GM18502 (cell line): ENCODE results near the gene USP5.

ENCODE experiments used
- ATAC-seq: cut with Tn5 transposase; IDR thresholded peaks from one replicate; pipeline ENCODE4 v1.9.1; 2021; ENCODE audit warnings: mild to moderate bottlenecking; ENCODE audit not compliant: unreplicated experiment, poor library complexity

The USP5 gene, protein sequence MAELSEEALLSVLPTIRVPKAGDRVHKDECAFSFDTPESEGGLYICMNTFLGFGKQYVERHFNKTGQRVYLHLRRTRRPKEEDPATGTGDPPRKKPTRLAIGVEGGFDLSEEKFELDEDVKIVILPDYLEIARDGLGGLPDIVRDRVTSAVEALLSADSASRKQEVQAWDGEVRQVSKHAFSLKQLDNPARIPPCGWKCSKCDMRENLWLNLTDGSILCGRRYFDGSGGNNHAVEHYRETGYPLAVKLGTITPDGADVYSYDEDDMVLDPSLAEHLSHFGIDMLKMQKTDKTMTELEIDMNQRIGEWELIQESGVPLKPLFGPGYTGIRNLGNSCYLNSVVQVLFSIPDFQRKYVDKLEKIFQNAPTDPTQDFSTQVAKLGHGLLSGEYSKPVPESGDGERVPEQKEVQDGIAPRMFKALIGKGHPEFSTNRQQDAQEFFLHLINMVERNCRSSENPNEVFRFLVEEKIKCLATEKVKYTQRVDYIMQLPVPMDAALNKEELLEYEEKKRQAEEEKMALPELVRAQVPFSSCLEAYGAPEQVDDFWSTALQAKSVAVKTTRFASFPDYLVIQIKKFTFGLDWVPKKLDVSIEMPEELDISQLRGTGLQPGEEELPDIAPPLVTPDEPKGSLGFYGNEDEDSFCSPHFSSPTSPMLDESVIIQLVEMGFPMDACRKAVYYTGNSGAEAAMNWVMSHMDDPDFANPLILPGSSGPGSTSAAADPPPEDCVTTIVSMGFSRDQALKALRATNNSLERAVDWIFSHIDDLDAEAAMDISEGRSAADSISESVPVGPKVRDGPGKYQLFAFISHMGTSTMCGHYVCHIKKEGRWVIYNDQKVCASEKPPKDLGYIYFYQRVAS

DNA sequence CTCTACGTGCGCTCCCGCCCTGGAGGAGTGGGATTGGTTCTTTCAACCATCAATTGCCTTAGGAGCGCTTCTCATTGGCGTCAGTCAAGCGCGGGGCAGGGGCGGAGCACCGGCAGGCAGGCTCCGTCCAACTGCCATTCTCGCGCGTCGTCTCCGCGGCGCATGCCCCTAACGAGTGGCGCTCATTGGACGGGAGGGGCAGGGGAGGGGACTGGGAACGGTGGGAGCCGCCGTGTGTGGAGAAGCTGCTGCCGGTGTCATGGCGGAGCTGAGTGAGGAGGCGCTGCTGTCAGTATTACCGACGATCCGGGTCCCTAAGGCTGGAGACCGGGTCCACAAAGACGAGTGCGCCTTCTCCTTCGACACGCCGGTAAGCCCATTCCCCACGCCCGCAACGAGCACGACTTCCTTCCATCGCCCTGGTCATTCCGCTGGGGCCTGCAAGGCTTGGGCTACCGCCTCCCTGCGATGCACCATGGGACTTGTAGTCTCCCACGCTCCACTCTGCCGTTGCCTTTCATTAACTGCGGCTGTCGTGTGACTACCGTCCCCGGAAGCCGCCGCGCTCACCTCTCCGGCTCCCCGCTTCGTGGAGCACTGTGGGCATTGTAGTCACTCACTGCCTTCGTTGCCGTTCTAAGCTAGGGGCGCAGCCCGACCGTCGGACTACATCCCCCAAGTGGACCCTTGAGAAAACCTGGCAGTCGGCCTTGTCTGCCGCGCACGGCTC, at the start of gene USP5:
Gene USP5, plus strand, starts transcription at position 230 of the 730 bp plus-strand sequence. Its CDS starts 30 bp downstream, at position 260.
- ATAC-seq, result peak; percentile 70

DNA sequence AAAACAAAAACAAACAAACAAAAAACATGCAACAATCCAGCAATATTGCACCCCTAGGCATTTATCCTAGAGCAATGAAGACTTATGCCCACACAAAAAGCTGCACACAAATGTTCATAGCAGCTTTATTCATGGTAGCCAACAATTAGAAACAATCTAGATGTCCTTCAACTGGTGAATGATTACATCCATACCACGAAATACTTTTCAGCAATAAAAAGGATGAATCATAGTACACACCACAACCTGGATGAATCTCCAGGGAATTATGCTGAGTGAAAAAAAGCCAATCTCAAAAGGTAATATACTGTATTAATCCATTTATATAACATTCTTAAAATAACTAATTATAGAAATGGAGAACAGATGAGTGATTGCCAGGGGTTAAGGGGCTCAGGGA, 44.8 kb upstream of the USP5 start:
- ATAC-seq, result no peak

DNA sequence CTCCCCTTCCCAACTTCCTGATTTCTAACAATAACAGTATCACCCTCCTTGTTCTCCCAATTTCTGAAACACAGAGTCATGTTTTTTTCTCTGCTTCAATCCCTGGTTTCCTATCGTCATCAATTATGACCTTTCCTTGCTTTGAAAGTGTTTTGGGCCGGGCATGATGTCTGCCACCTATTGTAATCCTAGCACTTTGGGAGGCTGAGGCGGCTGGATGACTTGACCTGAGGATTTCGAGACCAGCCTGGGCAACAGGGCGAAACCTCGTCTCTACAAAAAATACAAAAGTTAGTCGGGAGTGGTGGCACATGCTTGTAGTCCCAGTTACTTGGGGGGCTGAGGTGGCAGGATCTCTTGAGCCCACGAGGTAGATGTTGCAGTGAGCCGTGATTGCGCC, 42.9 kb upstream of the USP5 start:
- ATAC-seq, result no peak

DNA sequence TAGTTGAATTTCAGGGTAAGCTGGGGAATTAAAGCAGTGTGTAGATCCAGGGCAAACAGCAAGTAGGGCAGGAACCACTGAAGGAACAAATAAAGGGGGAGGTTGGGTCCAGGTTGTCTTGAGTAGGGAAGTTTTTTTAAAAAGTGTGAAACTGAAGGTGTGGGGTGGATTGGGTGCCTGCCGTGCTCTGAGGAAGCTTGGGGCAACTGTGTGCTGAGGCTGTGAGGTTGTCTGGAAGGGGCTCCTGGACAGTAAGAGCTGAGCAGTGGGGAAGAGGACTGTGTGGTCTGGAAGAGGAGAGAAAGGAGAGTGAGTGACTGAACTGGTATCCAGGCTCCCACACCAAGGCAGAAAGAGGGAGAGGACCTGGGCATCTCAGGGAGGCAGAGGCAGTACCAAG, 41.2 kb upstream of the USP5 start:
- no peak for ATAC-seq

DNA sequence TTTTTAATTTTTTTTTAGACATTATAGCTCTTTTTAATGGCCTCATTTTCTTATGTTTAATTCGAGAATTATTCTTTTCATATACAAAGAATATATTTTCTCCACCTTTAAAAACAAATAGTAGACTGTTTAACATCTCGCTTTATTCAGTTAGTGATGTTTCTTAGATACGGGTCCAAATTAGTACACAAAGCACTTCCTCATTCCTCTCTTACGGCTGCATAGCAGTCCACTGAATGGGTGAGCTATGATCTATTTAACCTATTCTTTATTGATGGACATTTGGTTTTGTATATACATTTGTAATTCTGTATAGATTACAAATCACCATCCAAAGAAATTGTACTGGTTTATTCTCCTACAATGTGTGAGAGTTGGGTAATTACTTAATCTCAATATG, 38.6 kb upstream of the USP5 start:
- ATAC-seq, result no peak

DNA sequence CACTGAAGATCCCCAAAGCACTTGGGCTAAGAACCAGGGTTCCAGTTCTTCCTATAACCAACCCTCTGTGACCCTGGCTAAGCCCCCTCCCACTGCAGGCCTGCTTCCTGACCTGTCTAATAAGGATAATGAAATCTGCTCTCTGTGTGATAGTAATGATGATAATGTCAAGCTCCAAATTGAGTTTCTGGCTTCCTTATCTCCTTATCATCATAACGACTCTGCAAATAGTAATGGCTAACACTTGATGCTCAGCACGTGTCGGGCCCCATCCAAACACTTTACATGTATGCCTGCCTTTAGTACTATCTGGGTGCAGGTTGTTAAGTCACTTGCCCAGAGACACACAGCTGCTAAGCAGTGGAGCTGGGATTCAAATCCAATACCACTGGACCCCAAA, 35.4 kb upstream of the USP5 start:
- no peak for ATAC-seq

DNA sequence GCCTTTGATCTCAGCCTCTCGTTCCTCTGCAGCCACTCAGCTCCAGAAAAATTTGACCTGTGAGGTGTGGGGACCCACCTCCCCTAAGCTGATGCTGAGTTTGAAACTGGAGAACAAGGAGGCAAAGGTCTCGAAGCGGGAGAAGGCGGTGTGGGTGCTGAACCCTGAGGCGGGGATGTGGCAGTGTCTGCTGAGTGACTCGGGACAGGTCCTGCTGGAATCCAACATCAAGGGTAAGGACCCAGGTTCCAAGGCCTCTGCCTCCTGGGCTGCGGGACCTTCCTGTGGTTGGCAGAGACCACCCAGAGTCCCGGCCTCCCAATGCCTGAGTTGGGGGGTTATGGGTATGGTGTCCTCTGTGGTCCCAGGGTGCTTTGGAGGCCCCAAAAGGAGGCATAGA, 34.9 kb upstream of the USP5 start:
- ATAC-seq, result no peak

DNA sequence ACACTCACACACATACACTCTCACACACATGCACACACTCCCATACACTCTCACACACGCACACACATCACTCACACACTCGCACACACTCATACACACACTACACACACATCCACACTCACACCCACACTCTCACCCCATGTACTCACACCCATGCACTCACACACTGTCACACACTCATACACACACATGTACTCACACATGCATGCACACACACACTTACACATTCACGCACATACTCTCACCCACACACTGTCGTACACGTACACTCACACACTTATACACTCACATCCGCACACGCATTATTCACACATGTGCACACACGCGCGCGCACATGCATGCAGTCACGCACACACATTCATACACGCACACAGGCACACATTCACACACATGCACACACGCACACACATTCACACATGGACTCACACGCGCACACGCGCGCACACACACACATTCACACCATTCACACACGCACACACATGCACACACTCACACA, 34.2 kb upstream of the USP5 start:
- ATAC-seq, result no peak

DNA sequence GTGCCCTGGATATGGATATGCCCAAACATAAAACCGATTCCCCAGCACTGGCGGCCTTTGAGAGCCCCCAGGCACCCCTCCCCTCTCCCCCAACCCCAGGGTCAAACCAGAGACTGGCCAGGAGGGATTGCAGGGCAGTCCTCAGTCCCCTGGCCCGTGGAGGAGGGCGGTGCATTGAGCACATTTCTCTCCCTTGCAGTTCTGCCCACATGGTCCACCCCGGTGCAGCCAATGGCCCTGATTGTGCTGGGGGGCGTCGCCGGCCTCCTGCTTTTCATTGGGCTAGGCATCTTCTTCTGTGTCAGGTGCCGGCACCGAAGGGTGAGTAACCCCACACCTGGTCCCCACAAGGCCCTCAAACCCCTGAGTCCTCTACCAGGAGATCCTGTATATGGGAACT, 33.7 kb upstream of the USP5 start:
- no peak for ATAC-seq

DNA sequence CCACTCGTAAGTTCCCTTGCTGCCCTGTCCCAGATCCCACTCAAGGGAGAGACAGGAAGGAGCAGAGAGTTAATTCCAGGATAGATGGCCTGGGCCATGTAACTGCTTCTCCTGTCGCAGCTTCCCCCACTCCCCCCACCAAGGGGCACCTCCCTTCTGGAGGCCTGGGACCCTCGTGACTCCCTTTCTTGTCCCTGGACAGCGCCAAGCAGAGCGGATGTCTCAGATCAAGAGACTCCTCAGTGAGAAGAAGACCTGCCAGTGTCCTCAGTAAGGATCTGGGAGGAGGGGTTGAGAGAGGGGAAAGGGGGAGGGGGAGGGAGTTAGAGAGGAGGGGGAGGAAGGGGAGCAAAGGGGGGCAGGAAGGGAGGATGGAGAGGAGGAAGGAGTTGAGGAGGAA, 33.3 kb upstream of the USP5 start:
- no peak for ATAC-seq

DNA sequence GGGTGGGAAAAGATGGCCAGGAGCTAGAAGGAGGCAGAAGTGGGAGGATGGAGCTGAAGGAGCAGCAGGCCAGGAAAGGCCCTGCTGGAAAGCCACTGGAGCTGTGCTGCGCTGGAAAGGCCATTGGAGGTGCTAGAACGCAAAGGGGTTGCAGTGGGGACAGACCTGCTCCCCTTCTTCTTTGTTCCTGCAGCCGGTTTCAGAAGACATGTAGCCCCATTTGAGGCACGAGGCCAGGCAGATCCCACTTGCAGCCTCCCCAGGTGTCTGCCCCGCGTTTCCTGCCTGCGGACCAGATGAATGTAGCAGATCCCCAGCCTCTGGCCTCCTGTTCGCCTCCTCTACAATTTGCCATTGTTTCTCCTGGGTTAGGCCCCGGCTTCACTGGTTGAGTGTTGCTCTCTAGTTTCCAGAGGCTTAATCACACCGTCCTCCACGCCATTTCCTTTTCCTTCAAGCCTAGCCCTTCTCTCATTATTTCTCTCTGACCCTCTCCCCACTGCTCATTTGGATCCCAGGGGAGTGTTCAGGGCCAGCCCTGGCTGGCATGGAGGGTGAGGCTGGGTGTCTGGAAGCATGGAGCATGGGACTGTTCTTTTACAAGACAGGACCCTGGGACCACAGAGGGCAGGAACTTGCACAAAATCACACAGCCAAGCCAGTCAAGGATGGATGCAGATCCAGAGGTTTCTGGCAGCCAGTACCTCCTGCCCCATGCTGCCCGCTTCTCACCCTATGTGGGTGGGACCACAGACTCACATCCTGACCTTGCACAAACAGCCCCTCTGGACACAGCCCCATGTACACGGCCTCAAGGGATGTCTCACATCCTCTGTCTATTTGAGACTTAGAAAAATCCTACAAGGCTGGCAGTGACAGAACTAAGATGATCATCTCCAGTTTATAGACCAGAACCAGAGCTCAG, 32.6 kb upstream of the USP5 start:
- no peak for ATAC-seq

DNA sequence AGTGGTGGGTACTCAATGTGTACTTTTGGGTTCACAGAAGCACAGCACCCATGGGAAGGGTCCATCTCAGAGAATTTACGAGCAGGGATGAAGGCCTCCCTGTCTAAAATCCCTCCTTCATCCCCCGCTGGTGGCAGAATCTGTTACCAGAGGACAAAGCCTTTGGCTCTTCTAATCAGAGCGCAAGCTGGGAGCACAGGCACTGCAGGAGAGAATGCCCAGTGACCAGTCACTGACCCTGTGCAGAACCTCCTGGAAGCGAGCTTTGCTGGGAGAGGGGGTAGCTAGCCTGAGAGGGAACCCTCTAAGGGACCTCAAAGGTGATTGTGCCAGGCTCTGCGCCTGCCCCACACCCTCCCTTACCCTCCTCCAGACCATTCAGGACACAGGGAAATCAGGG, 31.8 kb upstream of the USP5 start:
- ATAC-seq, result no peak

DNA sequence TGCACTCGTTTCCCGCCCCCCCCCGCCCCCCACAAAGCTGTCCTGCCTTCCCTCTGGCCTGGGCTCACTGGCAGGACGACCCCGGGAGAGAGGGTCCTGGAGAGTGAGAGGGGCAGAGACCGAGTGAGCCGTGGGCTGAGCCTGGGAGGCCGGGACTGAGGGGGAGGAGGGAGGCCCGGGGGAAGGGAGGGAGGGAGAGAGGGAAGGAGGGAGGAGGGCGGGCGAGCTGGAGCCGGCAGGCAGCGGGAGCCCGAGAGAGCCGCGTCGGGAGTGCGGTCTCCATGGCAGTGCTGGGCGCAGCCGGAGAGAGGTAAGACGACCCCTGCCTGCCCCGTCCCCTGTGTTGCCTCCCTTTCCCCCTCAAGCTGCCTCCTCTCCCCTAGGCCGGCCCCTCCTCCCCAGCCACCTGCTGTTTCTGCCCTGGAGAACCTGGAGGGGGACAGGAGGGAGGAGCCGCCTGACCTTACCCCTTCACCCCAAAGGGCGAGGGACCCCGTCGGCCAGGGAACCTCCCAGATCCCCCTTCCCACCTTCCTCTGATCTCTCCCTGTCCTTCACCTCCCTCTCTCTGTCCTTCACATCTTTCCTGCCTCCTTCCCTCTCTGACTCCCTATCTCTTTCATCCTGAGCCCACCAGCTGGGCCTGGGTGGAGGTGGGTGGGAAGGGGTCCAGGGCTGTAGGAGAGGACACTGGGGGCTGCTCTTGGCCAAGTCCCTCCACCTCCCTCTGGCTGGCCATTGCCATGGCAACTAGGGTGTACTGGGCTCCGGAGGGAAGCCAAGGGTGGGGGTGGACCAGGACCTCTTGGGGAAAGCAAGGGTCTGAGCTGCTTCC, 30.1 kb upstream of the USP5 start, which contains the start of gene GPR162:
Gene GPR162, plus strand, starts transcription at position 231 of the 835 bp plus-strand sequence. CDS start 2,078 bp downstream, outside the sequence.
- ATAC-seq, result no peak

DNA sequence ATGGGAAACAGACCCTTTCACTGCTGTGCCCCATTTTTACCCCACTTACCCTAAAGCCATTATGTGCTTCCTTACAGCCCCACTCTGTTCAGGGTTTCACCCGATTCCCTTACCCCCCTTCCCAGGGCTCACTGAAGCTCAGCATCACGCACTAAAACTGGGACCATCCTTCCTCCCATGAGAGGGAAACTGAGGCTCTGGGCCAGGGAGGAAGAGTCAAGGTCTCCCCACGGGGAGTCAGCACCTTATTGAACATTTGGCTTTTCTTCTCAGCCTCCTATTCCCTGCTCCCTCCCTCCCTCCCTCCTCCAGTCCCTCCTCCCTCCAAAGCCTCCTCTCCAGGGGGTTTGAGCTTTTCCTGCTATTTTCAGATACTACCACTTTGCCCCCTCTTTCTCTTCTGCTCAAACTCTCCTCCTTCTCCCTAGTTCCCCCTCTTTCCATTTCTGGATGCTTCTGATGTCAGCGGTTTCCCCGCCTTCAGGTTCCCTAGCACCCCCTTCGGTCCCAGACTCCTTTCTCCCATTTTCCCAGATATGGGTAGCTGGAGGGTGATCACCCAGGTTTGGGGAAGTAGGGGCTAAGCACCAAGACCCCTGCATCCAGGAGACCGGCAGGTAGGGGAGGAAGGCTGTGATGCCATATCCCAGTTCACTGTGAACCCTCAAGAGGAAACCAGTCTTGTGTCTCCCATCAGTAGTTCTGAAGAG, 29.4 kb upstream of the USP5 start:
- no peak for ATAC-seq

DNA sequence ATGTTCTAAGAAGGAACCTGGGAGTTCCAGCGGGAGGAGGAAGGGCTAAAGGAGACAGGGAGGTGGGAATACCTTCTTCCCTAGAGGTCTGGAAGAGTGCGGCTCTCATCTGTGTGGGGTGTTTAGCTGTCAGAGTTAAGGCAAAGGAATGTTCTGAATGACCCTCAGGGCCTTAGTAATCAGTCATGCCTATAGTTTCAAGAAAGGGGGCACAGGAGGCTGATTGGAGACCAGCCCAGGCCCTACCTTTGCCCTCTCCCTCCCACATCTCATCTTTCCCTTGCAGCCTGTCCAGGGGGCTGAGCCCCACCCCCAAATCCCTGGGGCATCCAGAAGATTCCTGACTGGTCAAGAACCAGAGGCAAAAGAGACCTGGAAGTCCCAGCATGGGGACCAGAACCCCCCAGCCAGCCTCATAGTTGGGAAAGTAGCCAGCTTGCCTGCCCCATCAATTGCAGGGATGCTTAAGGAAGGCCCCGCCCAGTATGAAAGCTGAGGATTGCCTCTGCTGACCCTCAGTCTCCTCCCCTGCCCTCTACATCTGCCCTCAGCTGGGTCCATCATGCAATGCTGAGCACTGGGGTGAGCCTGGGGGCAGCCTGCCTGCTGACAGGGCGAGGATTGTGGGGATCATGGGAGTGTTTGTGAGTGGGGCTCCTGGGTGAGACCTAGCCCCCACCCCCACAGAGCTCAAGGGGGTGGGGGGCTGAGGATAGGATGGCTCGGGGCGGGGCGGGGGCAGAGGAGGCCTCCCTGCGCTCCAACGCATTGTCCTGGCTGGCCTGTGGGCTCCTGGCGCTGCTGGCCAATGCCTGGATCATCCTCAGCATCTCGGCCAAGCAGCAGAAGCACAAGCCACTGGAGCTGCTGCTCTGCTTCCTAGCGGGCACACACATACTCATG, 28.5 kb upstream of the USP5 start:
- no peak for ATAC-seq

DNA sequence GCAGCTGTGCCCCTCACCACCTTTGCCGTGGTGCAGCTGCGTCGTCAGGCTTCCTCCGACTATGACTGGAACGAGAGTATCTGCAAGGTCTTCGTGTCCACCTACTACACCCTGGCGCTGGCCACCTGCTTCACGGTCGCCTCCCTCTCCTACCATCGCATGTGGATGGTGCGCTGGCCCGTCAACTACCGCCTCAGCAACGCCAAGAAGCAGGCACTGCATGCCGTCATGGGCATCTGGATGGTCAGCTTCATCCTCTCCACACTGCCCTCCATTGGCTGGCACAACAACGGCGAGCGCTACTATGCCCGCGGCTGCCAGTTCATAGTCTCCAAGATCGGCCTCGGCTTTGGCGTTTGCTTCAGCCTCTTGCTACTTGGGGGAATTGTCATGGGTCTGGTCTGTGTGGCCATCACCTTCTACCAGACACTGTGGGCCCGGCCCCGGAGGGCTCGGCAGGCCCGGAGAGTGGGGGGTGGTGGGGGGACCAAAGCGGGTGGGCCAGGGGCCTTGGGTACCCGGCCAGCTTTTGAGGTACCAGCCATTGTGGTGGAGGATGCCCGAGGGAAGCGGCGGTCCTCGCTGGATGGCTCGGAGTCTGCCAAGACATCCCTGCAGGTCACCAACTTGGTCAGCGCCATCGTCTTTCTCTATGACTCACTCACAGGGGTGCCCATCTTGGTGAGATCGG, 27.7 kb upstream of the USP5 start:
- ATAC-seq, result no peak
